Measurements from ENCODE around the gene AIM2.

- TF ChIP-seq, protein P1, sequence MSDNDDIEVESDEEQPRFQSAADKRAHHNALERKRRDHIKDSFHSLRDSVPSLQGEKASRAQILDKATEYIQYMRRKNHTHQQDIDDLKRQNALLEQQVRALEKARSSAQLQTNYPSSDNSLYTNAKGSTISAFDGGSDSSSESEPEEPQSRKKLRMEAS (IDR thresholded peaks at IDR 0.05; ENCODE audit: low read depth): no peak
- peak; percentile 38; the same call in 1 of the 2 replicates for TF ChIP-seq CTCF (IDR thresholded peaks at IDR 0.05)
- TF ChIP-seq EZH2phosphoT487 (IDR thresholded peaks at IDR 0.05; ENCODE audit: borderline replicate concordance, low read depth): no peak
- no peak for TF ChIP-seq RFX5 (IDR thresholded peaks at IDR 0.05; ENCODE audit: low read length)
- TF ChIP-seq TAF1 (IDR thresholded peaks at IDR 0.05; ENCODE audit: borderline replicate concordance, low read depth, low read length): no peak
- TF ChIP-seq EP300 (IDR thresholded peaks at IDR 0.05; ENCODE audit: borderline replicate concordance in 1 of 2, low read depth in 1 of 2, low read length in 1 of 2): no peak
- TF ChIP-seq JUND (IDR thresholded peaks at IDR 0.05): no peak
- no peak for TF ChIP-seq POLR2AphosphoS5 (IDR thresholded peaks at IDR 0.05; ENCODE audit: low read depth, low read length)
- TF ChIP-seq MEF2A (IDR thresholded peaks at IDR 0.05; ENCODE audit: borderline replicate concordance, low read depth): no peak
- TF ChIP-seq RAD21 (IDR thresholded peaks at IDR 0.05; ENCODE audit: low read length): no peak
- no peak for TF ChIP-seq GABPA (IDR thresholded peaks at IDR 0.05; ENCODE audit: low read depth)
These were observed 20.4 kb downstream of the AIM2 start for GRCh38 chr1:159056069-159056698.

Measured in SK-N-SH (cell line).